Cardiac fibroblast (primary cell): ENCODE data around the gene BRINP3.
A peak's percentile ranks its signal among the peaks of the same experiment; 100 is the strongest.
"Not testable (repeated sequence)": the region's sequence is repeated elsewhere in the genome, so short reads cannot be mapped to it uniquely, and the experiment has no call there.

Source experiments
- DNase-seq, 2 donors: peaks; one replicate each; pipeline versions ENCODE4 v3.0.0 to v3.0.0-alpha.2; 2010; ENCODE audit warnings: low read depth in 2 of 2
- H3K4me3 ChIP-seq, 2 donors: replicated peaks in 1 of 2; 1 replicate in 1 of 2; 2 replicates in 1 of 2; pipeline ENCODE4 v1.5.1; 2011; ENCODE audit warnings: low read depth in 2 of 2, low read length in 2 of 2, mild to moderate bottlenecking in 2 of 2, moderate library complexity in 1 of 2
- CTCF ChIP-seq: IDR thresholded peaks from one replicate; pipeline ENCODE4 v1.5.1; 2011; ENCODE audit warnings: low read depth, mild to moderate bottlenecking, low read length, inconsistent platforms

Gene BRINP3

GRCh38 chr1:190477762-190478148, at the start of gene BRINP3:
TSS of gene BRINP3 (minus strand) at chr1:190477864.
- H3K4me3 ChIP-seq: peak within 1 kb of the TSS; percentile 8 to 48
- no peak for DNase-seq
- no peak for TF ChIP-seq CTCF

- DNase-seq: no peak
- H3K4me3 ChIP-seq: no peak overlapping the region
- no peak for TF ChIP-seq CTCF
Observed at GRCh38 chr1:190511554-190511953, 33.9 kb upstream of the BRINP3 start.

- H3K4me3 ChIP-seq: no peak overlapping the region
- TF ChIP-seq CTCF: no peak
- no peak for DNase-seq
Observed at GRCh38 chr1:190507357-190507756, 29.7 kb upstream of the BRINP3 start.

GRCh38 chr1:190504539-190504938, 26.9 kb upstream of the BRINP3 start:
- DNase-seq: not testable (repeated sequence)

GRCh38 chr1:190497565-190497964, 19.9 kb upstream of the BRINP3 start:
- no peak for DNase-seq
- TF ChIP-seq CTCF: no peak
- no peak overlapping the region for H3K4me3 ChIP-seq

More at GRCh38 chr1:190504539-190504938, 26.9 kb upstream of the BRINP3 start:
- H3K4me3 ChIP-seq: not testable (repeated sequence)

GRCh38 chr1:190494451-190494850, 16.8 kb upstream of the BRINP3 start:
- DNase-seq: no peak
- no peak overlapping the region for H3K4me3 ChIP-seq
- no peak for TF ChIP-seq CTCF

- TF ChIP-seq CTCF: no peak
Observed at GRCh38 chr1:190491404-190491803, 13.7 kb upstream of the BRINP3 start.

More at GRCh38 chr1:190491404-190491803, 13.7 kb upstream of the BRINP3 start:
- no peak for DNase-seq
- no peak overlapping the region for H3K4me3 ChIP-seq
